ENCODE data around the gene SLC18A3.

SLC18A3 gene

DNA sequence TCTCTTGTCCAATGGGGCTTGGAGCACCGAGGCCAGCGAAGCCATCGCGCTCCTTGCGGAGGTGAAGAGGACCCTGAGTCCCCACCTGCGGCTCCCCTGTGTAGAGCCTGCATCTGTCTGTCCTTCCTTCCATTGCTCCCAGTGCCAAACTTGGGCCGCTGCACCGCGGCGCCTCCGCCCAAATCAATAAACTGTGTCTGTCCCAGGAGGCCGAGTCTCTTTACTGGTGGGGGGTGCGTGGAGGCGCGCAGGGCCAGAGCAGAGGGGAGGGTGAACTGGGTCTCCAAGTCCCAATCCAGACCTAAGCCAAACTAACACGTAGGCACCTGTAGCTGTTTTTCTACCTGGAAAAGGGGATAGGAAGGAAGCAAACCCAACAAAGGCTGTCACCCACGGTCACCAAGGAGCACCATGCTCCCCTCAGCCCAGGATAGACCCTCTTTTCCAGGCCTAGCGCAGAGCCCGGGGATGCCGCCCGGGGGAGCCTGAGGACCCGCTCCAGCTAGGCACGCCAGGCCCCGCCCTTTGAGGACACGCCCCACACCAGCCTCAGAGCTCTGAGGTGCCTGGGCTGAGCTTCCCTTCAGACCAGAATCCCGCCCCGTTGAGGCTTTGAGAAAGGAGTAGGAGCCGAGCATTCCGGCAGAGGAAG is 2.5 kb downstream of the SLC18A3 start:
- no peak for DNase-seq

GRCh38 chr10:49613165-49613881 is 3.2 kb downstream of the SLC18A3 start:
- DNase-seq, result no peak

- no peak for DNase-seq
Observed at GRCh38 chr10:49613882-49614241, 3.8 kb downstream of the SLC18A3 start, which contains the start of gene CHAT. TSS of gene CHAT (plus strand) at chr10:49614037. CDS start at chr10:49614190, 153 bp downstream.

DNA sequence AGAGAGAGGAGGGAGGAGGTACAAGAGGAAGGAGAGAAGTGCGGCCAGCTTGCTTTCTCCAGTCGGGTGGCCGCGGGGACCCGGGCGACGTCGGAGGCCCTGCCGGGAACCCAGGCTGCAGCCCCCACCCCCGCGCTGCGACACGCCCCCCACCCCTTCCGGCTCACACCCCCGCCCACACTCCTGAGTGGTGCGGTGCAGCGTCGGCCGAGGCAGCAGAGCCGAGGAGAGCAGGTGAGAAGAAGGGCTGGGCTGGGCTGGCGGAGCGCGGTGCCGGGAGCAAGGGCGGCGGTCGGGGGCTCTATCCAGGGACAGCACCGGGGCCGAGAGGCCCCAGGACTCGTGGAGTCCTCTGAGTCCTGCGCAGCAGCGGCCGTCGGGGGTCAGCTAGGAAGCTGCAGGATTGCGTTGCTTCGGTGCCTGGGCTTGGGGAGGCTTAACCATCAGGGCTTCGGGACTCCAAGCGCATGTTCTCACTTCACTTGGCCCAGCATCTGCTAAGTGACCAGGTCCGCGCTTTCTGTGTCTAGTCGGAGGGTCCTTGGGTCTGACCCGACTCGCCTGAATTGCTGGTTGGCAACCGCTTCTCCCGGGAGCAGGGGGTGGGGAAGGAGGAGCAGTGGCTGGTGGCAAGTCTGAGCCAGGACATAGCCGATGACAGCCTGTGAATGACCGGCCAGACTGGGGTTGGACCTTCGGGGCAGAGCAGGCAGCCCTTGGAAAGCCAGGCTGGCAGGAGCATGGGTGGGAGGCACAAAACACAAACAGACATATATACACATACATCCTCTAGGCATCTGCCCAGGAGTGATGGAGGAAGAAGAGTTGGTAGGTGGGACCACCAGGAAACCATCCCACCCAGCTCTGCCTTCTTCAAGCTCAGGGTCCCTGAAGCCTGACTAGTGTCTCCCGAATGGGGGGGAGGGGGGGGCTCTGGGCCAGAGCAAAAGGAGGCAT is 4.4 kb downstream of the SLC18A3 start:
- DNase-seq, result no peak

DNA sequence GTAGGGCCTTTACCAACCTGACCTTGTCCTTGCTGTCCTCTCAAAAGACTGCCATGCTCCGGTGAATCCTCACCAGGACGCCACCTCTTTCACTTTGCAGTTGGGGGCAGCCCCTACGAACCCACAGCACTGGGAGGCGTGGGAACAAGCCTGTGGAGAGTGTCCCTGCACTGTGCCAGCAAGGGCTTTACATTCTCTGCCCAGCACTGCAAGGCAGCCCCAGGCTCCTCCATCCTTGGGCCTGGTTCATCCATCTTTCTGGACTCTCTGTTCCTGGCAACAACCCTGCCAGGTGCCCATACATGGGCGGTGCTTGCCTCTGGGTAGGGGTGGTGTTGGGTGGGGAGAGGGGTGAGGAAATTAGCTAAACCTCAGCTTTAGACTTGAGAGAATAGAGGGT is 5.1 kb downstream of the SLC18A3 start:
- DNase-seq, result no peak

GRCh38 chr10:49615721-49616120 is 5.6 kb downstream of the SLC18A3 start:
- no peak for DNase-seq

DNA sequence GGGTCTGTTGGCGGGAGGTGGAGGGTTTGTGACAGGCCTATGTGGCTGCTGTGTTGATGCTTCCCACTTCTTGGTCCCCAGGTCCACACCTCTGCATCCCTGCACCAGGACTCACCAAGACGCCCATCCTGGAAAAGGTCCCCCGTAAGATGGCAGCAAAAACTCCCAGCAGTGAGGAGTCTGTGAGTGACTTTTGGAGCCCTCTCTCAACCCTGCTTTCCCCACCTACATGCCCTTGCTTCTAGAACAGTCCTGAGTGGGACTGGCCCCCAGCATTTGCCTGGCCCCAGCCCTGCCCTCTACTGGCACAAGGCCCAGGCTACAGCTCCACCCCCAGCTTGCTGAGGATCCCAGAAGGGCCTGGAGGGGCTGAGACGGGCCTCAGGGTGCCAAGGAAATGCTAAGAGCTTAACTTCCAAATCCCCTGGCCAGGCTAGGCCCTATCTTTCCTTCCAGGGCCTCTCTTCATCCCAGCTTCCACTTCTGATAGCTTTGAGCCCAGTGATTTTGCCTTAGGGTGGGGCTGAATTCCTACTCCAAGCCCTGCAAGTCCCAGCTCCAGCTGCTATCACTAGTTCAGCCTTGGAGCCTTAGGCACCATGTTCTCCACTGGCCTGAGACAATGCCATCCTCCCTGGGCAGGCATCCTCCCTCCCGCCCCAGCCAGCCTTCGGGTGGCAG is 6.5 kb downstream of the SLC18A3 start:
- no peak for DNase-seq

- DNase-seq, result no peak
Observed at GRCh38 chr10:49617121-49618020, 7.3 kb downstream of the SLC18A3 start.

DNA sequence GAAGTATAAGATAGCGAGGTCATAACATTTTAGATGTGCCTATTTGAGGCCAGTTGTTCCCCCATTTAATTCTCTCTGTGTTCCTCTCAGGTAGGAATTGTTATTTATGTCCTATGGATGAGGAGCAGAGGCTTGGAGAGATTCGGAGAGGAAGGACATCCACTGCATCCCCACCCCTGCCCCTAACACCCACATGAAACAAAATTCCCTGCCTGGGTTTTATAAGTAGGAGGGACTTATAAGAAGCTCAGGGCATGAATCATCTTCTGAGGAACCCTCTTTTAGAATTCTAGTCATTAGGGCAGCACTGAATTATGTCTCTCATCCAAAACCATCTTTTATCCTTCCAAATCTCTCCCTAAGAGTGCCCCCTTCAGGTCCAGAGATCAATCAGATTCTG is 8.7 kb downstream of the SLC18A3 start:
- DNase-seq, result no peak

GRCh38 chr10:49619613-49620012 is 9.5 kb downstream of the SLC18A3 start:
- DNase-seq, result no peak

DNA sequence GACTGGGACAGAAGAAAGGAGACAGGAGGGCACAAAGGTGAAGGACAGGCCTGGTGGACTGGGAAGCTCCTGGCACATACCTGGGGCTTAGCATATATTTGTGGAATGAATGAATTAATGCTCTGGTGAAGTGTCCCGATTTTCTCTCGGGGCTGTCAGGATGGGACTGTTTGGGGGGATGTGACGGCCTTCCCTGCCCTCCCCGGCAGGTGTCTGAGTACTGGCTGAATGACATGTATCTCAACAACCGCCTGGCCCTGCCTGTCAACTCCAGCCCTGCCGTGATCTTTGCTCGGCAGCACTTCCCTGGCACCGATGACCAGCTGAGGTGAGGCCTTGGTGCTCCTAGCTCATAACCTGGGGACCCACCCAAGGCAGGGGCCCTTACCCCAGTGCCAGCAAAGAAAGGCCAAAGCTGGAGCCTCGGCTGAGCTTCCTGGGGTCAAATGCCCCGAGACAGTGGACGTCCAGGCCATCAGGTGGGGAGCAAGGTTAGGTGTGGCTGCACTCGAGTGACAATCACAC is 10.2 kb downstream of the SLC18A3 start:
- DNase-seq, result no peak

GRCh38 chr10:49620841-49621378 is 10.8 kb downstream of the SLC18A3 start:
- DNase-seq, result no peak

DNA sequence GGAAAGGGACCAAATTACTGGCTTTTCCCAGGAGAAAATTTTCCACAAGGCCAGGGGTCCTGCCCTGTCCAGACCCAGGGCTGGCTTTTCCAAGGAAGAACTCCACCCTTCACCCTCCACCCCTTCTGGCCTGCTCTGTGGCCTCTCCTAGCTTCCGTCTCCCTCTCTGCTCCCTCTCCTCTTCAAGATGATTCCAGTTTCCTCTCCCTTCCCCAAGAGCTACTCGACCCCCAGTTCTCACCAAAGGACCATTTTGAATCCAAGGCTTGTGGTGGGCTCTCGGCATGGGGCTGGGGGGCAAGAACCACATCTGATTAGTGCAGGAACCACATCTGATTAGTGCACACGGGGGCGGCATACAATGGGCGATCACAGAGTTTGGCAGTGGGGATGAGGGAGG is 11.5 kb downstream of the SLC18A3 start:
- DNase-seq, result no peak

GRCh38 chr10:49622426-49623425 is 12.6 kb downstream of the SLC18A3 start:
- DNase-seq, result no peak

GRCh38 chr10:49624629-49625028 is 14.5 kb downstream of the SLC18A3 start:
- DNase-seq, result no peak

DNA sequence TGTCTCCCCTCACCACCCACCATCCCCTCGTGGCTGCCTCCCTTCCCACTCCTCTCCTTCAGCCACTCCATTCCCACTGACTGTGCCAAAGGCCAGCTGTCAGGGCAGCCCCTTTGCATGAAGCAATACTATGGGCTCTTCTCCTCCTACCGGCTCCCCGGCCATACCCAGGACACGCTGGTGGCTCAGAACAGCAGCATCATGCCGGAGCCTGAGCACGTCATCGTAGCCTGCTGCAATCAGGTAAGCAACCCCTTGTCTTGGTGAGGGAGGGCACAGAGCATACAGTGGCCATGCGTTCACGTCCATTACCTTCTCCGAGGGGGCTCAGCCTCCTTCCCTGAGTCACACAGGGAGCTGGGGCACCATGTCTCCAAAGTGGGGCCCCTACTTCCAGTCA is 15.3 kb downstream of the SLC18A3 start:
- no peak for DNase-seq

DNA sequence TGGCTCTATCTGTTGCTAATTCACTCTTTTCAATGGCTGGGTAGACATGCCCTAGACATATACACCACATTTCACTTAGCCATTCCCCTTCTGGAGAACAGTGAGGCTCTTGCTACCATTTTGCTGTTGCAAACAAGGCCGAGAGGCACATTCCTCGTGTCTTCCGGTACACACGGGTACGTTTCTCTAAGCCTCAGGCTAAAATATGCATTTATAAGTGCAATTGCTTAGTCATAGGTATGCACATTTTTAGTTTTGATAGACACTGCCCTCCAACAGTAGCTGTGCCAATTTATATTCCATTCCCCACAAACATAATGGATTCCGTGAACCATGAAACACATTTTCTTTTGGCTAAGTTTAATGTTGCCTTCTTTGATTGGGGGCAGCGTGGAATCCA is 16.9 kb downstream of the SLC18A3 start:
- no peak for DNase-seq

- no peak for DNase-seq
Observed at GRCh38 chr10:49627644-49628247, 17.6 kb downstream of the SLC18A3 start.

DNA sequence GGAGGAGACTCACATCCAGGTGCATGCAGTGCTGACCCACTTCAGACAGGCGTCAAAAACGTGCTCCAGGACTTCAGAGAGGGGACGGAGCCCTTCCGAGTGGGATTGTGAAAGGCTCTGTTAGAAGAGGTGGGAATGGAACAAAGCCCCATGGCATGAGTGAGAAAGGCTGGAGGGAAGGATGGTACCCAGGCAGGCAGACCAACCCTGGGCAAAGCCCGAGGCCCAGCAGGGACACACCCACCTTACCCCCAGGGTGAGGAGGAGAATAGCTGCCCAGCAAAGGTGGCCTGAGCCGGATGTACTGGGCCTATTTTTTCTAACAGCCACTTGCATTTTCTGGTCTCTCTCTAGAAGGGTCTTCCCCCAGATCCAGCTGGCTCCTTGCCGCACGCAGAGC is 18.5 kb downstream of the SLC18A3 start:
- DNase-seq, result no peak

Data from bone marrow (tissue), 2 donors.